WTC11 (cell line): ENCODE measurements around the gene IL20. TPM values are rescaled to one million over a fixed set of nuclear protein-coding genes. Genes with fewer than 3 reads are reported as not detected.

ENCODE experiments used
- ATAC-seq: fragments of 200-7000 bp; cut with Tn5 transposase; 2 replicates; pipeline ENCODE4 v1.10.0; 2021; ENCODE audit warnings: mild to moderate bottlenecking, moderate library complexity
- CTCF ChIA-PET: fragments of 300-600 bp; sonication (Branson Sonifier 250); formaldehyde crosslinking; loops from one replicate; lab custom pipeline; 2021; ENCODE audit warnings: antibody characterized with exemption; lab: Charles Lee
- POLR2A ChIA-PET: fragments of 350-600 bp; sonication (Branson Sonifier 250); formaldehyde crosslinking; loops from one replicate; lab custom pipeline; 2021; ENCODE audit warnings: antibody characterized with exemption; lab: Charles Lee
- DNase-seq: peaks from one replicate; pipeline ENCODE4 v3.0.0; 2021; ENCODE audit warnings: low spot score
- H3K27ac Mint-ChIP-seq: 2 replicates; pipeline ENCODE4 v1.8.0; 2021; ENCODE audit warnings: mixed read lengths
- H3K27me3 Mint-ChIP-seq: 2 replicates; pipeline ENCODE4 v1.8.0; 2021; ENCODE audit warnings: low read depth, mild to moderate bottlenecking, moderate library complexity, mixed read lengths
- H3K36me3 Mint-ChIP-seq: 2 replicates; pipeline ENCODE4 v1.8.0; 2021; ENCODE audit warnings: mixed read lengths
- H3K4me1 Mint-ChIP-seq: 2 replicates; pipeline ENCODE4 v1.8.0; 2022; ENCODE audit warnings: mixed read lengths
- H3K4me3 Mint-ChIP-seq: 2 replicates; pipeline ENCODE4 v1.8.0; 2021; ENCODE audit warnings: mild to moderate bottlenecking, moderate library complexity, mixed read lengths
- H3K9me3 Mint-ChIP-seq: 2 replicates; pipeline ENCODE4 v1.8.0; 2021; ENCODE audit warnings: mixed read lengths
- ATF2 ChIP-seq: sonication (generic); formaldehyde crosslinking; IDR thresholded peaks from 2 replicates; pipeline ENCODE4 v1.8.1; 2022; ENCODE audit warnings: low read depth, missing genetic modification reagents, borderline replicate concordance
- ATF3 ChIP-seq: sonication (generic); formaldehyde crosslinking; conservative IDR thresholded peaks from 2 replicates; pipeline ENCODE4 v1.8.1; 2022; ENCODE audit warnings: mild to moderate bottlenecking, missing genetic modification reagents
- CBFB ChIP-seq: sonication (generic); formaldehyde crosslinking; IDR thresholded peaks from 2 replicates; pipeline ENCODE4 v1.8.1; 2022; ENCODE audit warnings: mild to moderate bottlenecking, low read depth, missing genetic modification reagents
- E2F1 ChIP-seq: sonication (generic); formaldehyde crosslinking; IDR thresholded peaks from 2 replicates; pipeline ENCODE4 v1.8.0; 2022; ENCODE audit warnings: mild to moderate bottlenecking, missing genetic modification reagents
- EMX1 ChIP-seq: fragments of 250-450 bp; sonication (Bioruptor Pico); IDR thresholded peaks from 2 replicates; pipeline ENCODE4 v1.8.0; 2021; ENCODE audit warnings: mild to moderate bottlenecking
- ETV6 ChIP-seq: sonication (generic); formaldehyde crosslinking; IDR thresholded peaks from 2 replicates; pipeline ENCODE4 v1.8.1; 2022; ENCODE audit warnings: mild to moderate bottlenecking, missing genetic modification reagents
- FOXP1 ChIP-seq: sonication (generic); formaldehyde crosslinking; IDR thresholded peaks from 2 replicates; pipeline ENCODE4 v1.8.0; 2022; ENCODE audit warnings: missing genetic modification reagents, mild to moderate bottlenecking, moderate library complexity, borderline replicate concordance
- GABPB1 ChIP-seq: sonication (generic); formaldehyde crosslinking; IDR thresholded peaks from 2 replicates; pipeline ENCODE4 v1.8.1; 2023; ENCODE audit warnings: mild to moderate bottlenecking, missing genetic modification reagents
- GTF2I ChIP-seq: fragments of 250-450 bp; sonication (Bioruptor Pico); conservative IDR thresholded peaks from 2 replicates; pipeline ENCODE4 v1.4.0; 2021; ENCODE audit warnings: mild to moderate bottlenecking
- HMGXB4 ChIP-seq: sonication (generic); formaldehyde crosslinking; IDR thresholded peaks from 2 replicates; pipeline ENCODE4 v1.8.1; 2023; ENCODE audit warnings: mild to moderate bottlenecking, moderate library complexity, missing genetic modification reagents
- JUN ChIP-seq: sonication (generic); formaldehyde crosslinking; IDR thresholded peaks from 2 replicates; pipeline ENCODE4 v1.8.0; 2023; ENCODE audit warnings: mild to moderate bottlenecking, missing genetic modification reagents
- MLX ChIP-seq: sonication (generic); formaldehyde crosslinking; IDR thresholded peaks from 2 replicates; pipeline ENCODE4 v1.8.1; 2023; ENCODE audit warnings: mild to moderate bottlenecking, missing genetic modification reagents, moderate library complexity
- NR1H2 ChIP-seq: sonication (generic); formaldehyde crosslinking; IDR thresholded peaks from 2 replicates; pipeline ENCODE4 v1.9.0; 2021; ENCODE audit warnings: mild to moderate bottlenecking, moderate library complexity, missing genetic modification reagents
- NR2C2 ChIP-seq: sonication (generic); formaldehyde crosslinking; IDR thresholded peaks from 2 replicates; pipeline ENCODE4 v1.8.0; 2022; ENCODE audit warnings: mild to moderate bottlenecking, missing genetic modification reagents
- OVOL2 ChIP-seq: fragments of 250-450 bp; sonication (Bioruptor Pico); IDR thresholded peaks from 2 replicates; pipeline ENCODE4 v1.9.0; 2021; ENCODE audit warnings: mild to moderate bottlenecking, borderline replicate concordance
- SOX15 ChIP-seq: fragments of 250-450 bp; sonication (Bioruptor Pico); IDR thresholded peaks from 2 replicates; pipeline ENCODE4 v1.9.0; 2021; ENCODE audit warnings: mild to moderate bottlenecking
- TCF7 ChIP-seq: sonication (generic); formaldehyde crosslinking; IDR thresholded peaks from 2 replicates; pipeline ENCODE4 v1.8.0; 2022; ENCODE audit warnings: mild to moderate bottlenecking, low read depth, missing genetic modification reagents, moderate library complexity
- ZMAT4 ChIP-seq: fragments of 250-450 bp; sonication (Bioruptor Pico); IDR thresholded peaks from 2 replicates; pipeline ENCODE4 v1.9.0; 2021; ENCODE audit warnings: mild to moderate bottlenecking
- ZNF121 ChIP-seq: sonication (generic); formaldehyde crosslinking; IDR thresholded peaks from 2 replicates; pipeline ENCODE4 v1.8.0; 2023; ENCODE audit warnings: missing genetic modification reagents
- ZNF396 ChIP-seq: fragments of 250-450 bp; sonication (Bioruptor Pico); IDR thresholded peaks from 2 replicates; pipeline ENCODE4 v1.8.0; 2021; ENCODE audit warnings: mild to moderate bottlenecking, moderate library complexity, borderline replicate concordance
- total RNA-seq: library from RNA; stranded (reverse); gene quantifications from 3 replicates; pipeline ENCODE4 v1.2.3, GENCODE V29; 2021

The IL20 gene
- total RNA-seq, 1 experiment from 2014 or later: not detected

GRCh38 chr1:206828765-206829164 lies 36.7 kb upstream of the IL20 start:
- peaks cover 12% of the 10 kb centered on the region for H3K4me1 Mint-ChIP-seq
- no peak overlapping the region for H3K4me3 Mint-ChIP-seq
- CTCF ChIA-PET: interaction anchor here (0.6 to 1.1 kb wide), 4 partner anchors 20 to 197 kb away, joined by 3 read pairs; no protein-coding TSS in a partner anchor
- DNase-seq: no peak
- ATAC-seq: peak; percentile 39; the same call in 1 of the 2 replicates
- 0 out of 2 replicates have a peak, but pooled peaks cover 3% of the 10 kb centered on the region for H3K9me3 Mint-ChIP-seq
- H3K27ac Mint-ChIP-seq: no peak overlapping the region
- TF ChIP-seq ZNF121 (CRISPR knock-in tag): peak; percentile 53; the same call in 1 of the 2 replicates
- TF ChIP-seq OVOL2 (CRISPR knock-in tag): no peak
- no peak for TF ChIP-seq CBFB (CRISPR knock-in tag)
- no peak for TF ChIP-seq ATF2
- H3K27me3 Mint-ChIP-seq: peaks cover 5% of the 10 kb centered on the region; the same call in 1 of the 2 replicates
- H3K36me3 Mint-ChIP-seq: no peaks in the 10 kb centered on the region
- POLR2A ChIA-PET: no interaction called here

GRCh38 chr1:206829282-206829681 lies 36.1 kb upstream of the IL20 start:
- TF ChIP-seq ATF3 (CRISPR knock-in tag): no peak
- TF ChIP-seq SOX15 (CRISPR knock-in tag): no peak
- TF ChIP-seq EMX1: no peak
- no peak for TF ChIP-seq E2F1 (CRISPR knock-in tag)
- no peak for TF ChIP-seq NR2C2 (CRISPR knock-in tag)
- TF ChIP-seq HMGXB4 (CRISPR knock-in tag): no peak
- TF ChIP-seq GTF2I: no peak
- TF ChIP-seq TCF7 (CRISPR knock-in tag): no peak
- no peak for TF ChIP-seq JUN (CRISPR knock-in tag)
- TF ChIP-seq ZMAT4 (CRISPR knock-in tag): no peak
- no peak for TF ChIP-seq ETV6
- no peak for TF ChIP-seq MLX (CRISPR knock-in tag)
- no peak for TF ChIP-seq FOXP1
- no peak for TF ChIP-seq GABPB1 (CRISPR knock-in tag)
- TF ChIP-seq NR1H2 (CRISPR knock-in tag): no peak
- TF ChIP-seq ZNF396 (CRISPR knock-in tag): no peak
- Mint-ChIP-seq H3K9me3 (0 out of 2 replicates have a peak, but pooled peaks cover 3% of the 10 kb centered on the region), H3K27ac (no peak overlapping the region), H3K4me1 (peaks cover 8% of the 10 kb centered on the region), H3K4me3 (no peak overlapping the region), H3K36me3 (no peaks in the 10 kb centered on the region), H3K27me3 (peaks cover 5% of the 10 kb centered on the region; the same call in 1 of the 2 replicates)
- CTCF ChIA-PET: interaction anchor here (0.8 to 1.1 kb wide), 2 partner anchors 20 to 153 kb away, joined by 3 read pairs; no protein-coding TSS in a partner anchor
- POLR2A ChIA-PET: no interaction called here
- no peak for DNase-seq
- no peak for ATAC-seq
